Stomach smooth muscle (tissue), 2 donors: Measurements from ENCODE around the gene SMARCA2.

Source experiments
- H3K27ac ChIP-seq: one replicate; pipeline ENCODE4 v1.7.0; 2013; ENCODE audit warnings: mild to moderate bottlenecking, low read length, inconsistent platforms
- H3K27me3 ChIP-seq, 2 donors: one replicate each; pipeline ENCODE4 v1.7.0; 2013; ENCODE audit warnings: low read length in 2 of 2; ENCODE audit not compliant: insufficient read depth in 2 of 2, control insufficient read depth in 1 of 2
- H3K36me3 ChIP-seq, 2 donors: one replicate each; pipeline ENCODE4 v1.7.0; 2013; ENCODE audit warnings: low read length in 2 of 2; ENCODE audit not compliant: control insufficient read depth in 2 of 2, insufficient read depth in 2 of 2
- H3K4me1 ChIP-seq: one replicate; pipeline ENCODE4 v1.7.0; 2013; ENCODE audit warnings: low read length; ENCODE audit not compliant: control insufficient read depth, insufficient read depth
- H3K4me3 ChIP-seq, 2 donors: one replicate each; pipeline ENCODE4 v1.7.0; 2013; ENCODE audit warnings: low read length in 2 of 2
- H3K9ac ChIP-seq, 2 donors: one replicate each; pipeline ENCODE4 v1.7.0; 2013; ENCODE audit warnings: low read length in 2 of 2, mild to moderate bottlenecking in 1 of 2
- H3K9me3 ChIP-seq, 2 donors: one replicate each; pipeline ENCODE4 v1.7.0; 2013; ENCODE audit warnings: low read length in 2 of 2; ENCODE audit not compliant: control insufficient read depth in 2 of 2
- donor health status: healthy.
- donor health status: Pancreatic carcinoma.

SMARCA2 gene

GRCh38 chr9:2173170-2173569 lies 158.0 kb downstream of the SMARCA2 start:
- Histone ChIP-seq H3K36me3 (peaks cover 12 to 23% of the 10 kb centered on the region in 2 donors), H3K9me3 (no peaks in the 10 kb centered on the region), H3K4me3 (no peak overlapping the region), H3K27ac (no peak overlapping the region), H3K4me1 (no peaks in the 10 kb centered on the region), H3K9ac (no peak overlapping the region), H3K27me3 (no peaks in the 10 kb centered on the region)

GRCh38 chr9:2173861-2174260 lies 158.7 kb downstream of the SMARCA2 start:
- no peaks in the 10 kb centered on the region for H3K9me3 ChIP-seq

DNA sequence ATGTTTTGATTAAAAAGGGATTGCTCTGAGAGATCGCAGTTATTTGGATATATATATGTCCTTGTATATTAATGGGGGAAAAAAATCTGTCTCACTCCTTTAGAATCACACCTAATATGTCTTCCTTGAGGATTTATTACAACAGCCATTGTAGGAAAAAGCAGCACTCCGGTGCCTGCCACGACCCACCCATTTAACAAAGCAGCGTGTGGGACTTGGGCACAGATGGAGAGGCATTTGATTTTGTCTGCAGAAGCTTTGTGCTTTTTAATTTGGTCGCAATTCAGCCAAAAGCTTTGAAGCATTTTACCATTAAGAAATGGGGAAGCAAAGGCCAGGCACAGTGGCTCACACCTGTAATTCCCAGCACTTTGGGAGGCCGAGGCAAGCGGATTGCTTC lies 159.2 kb downstream of the SMARCA2 start:
- H3K36me3 ChIP-seq = peaks cover 12 to 21% of the 10 kb centered on the region in 2 donors
- no peaks in the 10 kb centered on the region for H3K27me3 ChIP-seq
- no peaks in the 10 kb centered on the region for H3K4me1 ChIP-seq
- no peaks in the 10 kb centered on the region for H3K9me3 ChIP-seq
- no peak overlapping the region for H3K4me3 ChIP-seq
- H3K9ac ChIP-seq = no peak overlapping the region
- no peak overlapping the region for H3K27ac ChIP-seq

More at GRCh38 chr9:2173861-2174260, 158.7 kb downstream of the SMARCA2 start:
- no peak overlapping the region for H3K27ac ChIP-seq
- H3K36me3 ChIP-seq = peaks cover 12 to 24% of the 10 kb centered on the region in 2 donors
- H3K4me3 ChIP-seq = no peak overlapping the region
- no peaks in the 10 kb centered on the region for H3K4me1 ChIP-seq
- no peak overlapping the region for H3K9ac ChIP-seq
- H3K27me3 ChIP-seq = no peaks in the 10 kb centered on the region

- no peaks in the 10 kb centered on the region for H3K4me1 ChIP-seq
- H3K9me3 ChIP-seq = no peaks in the 10 kb centered on the region
- peaks cover 12 to 21% of the 10 kb centered on the region in 2 donors for H3K36me3 ChIP-seq
- H3K27ac ChIP-seq = no peak overlapping the region
- H3K27me3 ChIP-seq = no peaks in the 10 kb centered on the region
- no peak overlapping the region for H3K9ac ChIP-seq
- no peak overlapping the region for H3K4me3 ChIP-seq
Observed at GRCh38 chr9:2174911-2175310, 159.8 kb downstream of the SMARCA2 start.

DNA sequence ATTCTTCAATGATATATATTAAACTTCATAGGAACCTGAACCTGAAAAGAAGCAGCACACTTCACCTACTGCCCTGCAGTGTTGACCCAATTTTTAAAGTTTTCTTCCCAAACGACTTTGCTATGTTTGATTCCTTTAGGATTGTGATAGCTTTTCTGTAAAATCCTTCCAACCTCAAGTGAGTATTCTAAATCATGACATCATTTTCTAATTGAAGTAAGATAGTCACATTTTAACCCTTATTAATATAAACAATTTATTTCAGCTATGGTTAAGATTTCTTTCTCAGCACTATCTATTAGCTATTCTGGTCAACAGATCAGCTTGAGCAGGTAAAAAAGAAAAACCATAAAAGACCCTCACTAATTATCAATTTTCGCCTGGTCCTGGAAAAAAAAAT lies 162.0 kb downstream of the SMARCA2 start:
- Histone ChIP-seq H3K4me3 (no peak overlapping the region), H3K9ac (no peak overlapping the region), H3K27me3 (no peaks in the 10 kb centered on the region), H3K9me3 (no peaks in the 10 kb centered on the region), H3K36me3 (peaks cover 7 to 11% of the 10 kb centered on the region in 2 donors), H3K27ac (no peak overlapping the region), H3K4me1 (no peaks in the 10 kb centered on the region)

- H3K27me3 ChIP-seq = no peaks in the 10 kb centered on the region
- no peak overlapping the region for H3K27ac ChIP-seq
- no peak overlapping the region for H3K9ac ChIP-seq
- peaks cover 0 to 9% of the 10 kb centered on the region in 2 donors for H3K36me3 ChIP-seq
- H3K4me1 ChIP-seq = no peaks in the 10 kb centered on the region
- no peak overlapping the region for H3K4me3 ChIP-seq
- no peaks in the 10 kb centered on the region for H3K9me3 ChIP-seq
Observed at GRCh38 chr9:2178034-2178734, 163.0 kb downstream of the SMARCA2 start.

DNA sequence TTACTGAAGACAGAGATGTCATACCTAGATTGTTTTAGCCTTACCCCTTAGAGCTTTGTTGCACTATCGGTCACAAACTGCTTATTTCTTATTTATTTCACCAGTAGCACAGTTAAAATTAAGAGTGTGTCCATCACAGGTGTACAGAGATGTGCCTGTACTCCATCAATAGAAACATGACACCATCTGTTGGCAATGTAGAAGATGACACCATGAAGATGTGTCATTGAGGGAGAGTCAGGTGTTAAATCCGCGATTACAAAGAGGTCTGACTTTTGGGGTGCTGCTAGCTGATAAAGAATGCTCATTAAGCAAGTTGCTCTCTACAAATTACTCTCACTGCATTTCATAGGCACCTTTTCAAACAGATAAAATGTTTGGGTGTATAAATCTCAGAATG lies 164.4 kb downstream of the SMARCA2 start:
- H3K4me1 ChIP-seq = no peaks in the 10 kb centered on the region
- no peak overlapping the region for H3K27ac ChIP-seq
- no peaks in the 10 kb centered on the region for H3K9me3 ChIP-seq
- H3K36me3 ChIP-seq = peaks cover 6 to 10% of the 10 kb centered on the region in 2 donors
- H3K9ac ChIP-seq = no peak overlapping the region
- H3K4me3 ChIP-seq = no peak overlapping the region
- H3K27me3 ChIP-seq = no peaks in the 10 kb centered on the region

GRCh38 chr9:2180154-2180553 lies 165.0 kb downstream of the SMARCA2 start:
- Histone ChIP-seq H3K36me3 (peaks cover 6 to 12% of the 10 kb centered on the region in 2 donors), H3K4me1 (no peaks in the 10 kb centered on the region), H3K9me3 (no peaks in the 10 kb centered on the region), H3K27ac (no peak overlapping the region), H3K9ac (no peak overlapping the region), H3K4me3 (no peak overlapping the region), H3K27me3 (no peaks in the 10 kb centered on the region)

- H3K27ac ChIP-seq = no peak overlapping the region
- no peaks in the 10 kb centered on the region for H3K4me1 ChIP-seq
- H3K9me3 ChIP-seq = no peaks in the 10 kb centered on the region
- H3K9ac ChIP-seq = no peak overlapping the region
- no peak overlapping the region for H3K4me3 ChIP-seq
- peaks cover 11 to 13% of the 10 kb centered on the region in 2 donors for H3K36me3 ChIP-seq
- H3K27me3 ChIP-seq = no peaks in the 10 kb centered on the region
Observed at GRCh38 chr9:2180704-2181103, 165.6 kb downstream of the SMARCA2 start.

DNA sequence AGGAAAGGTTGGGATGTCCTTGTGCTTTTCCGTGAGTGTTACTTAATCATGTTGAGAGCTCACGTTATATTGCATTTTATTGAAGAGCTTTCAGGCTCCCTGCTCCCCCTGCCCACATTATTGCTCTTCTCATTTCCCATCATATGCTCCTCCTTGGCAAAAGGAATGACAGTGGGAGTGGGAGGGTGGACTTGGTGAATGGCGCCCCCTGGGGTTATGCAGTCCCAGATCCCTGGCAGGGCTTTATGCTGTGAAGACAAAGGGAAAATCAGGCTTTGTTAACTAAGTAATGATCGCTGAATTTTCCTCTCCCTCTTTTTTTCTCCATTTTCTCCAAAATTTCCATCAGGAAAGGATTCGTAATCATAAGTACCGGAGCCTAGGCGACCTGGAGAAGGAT lies 166.6 kb downstream of the SMARCA2 start:
- H3K9me3 ChIP-seq = no peaks in the 10 kb centered on the region

DNA sequence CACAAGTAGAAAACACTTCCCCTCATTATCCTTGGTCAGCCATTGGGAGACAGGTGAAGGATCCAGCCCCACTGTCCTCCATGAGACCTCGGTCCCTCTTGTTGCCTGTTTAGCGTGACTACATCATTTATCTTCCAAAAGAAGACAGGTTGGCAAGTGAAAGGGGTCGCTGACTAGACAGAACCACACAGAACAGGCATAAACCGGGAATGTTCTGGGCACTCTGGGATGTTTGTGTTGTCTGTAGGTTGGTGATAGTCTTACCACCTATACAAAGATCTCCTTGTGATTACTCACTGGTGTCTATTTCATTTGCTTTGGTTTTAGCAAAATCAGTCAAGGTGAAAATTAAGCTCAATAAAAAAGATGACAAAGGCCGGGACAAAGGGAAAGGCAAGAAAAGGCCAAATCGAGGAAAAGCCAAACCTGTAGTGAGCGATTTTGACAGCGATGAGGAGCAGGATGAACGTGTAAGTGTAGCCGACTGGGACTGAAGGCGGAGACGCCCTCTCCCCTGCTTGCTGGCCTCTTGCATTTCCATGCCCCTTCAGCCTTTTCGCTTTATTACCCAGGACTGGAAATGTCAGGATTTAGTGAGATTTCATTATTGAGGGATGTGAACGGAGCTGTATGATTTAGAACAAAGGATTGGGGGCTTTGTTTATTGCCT lies 175.9 kb downstream of the SMARCA2 start:
- Histone ChIP-seq H3K9ac (no peak overlapping the region), H3K4me3 (no peak overlapping the region), H3K4me1 (no peaks in the 10 kb centered on the region), H3K27me3 (no peaks in the 10 kb centered on the region), H3K36me3 (peaks cover 34 to 40% of the 10 kb centered on the region in 2 donors), H3K27ac (no peak overlapping the region), H3K9me3 (no peaks in the 10 kb centered on the region)

More for the DNA sequence above, 166.6 kb downstream of the SMARCA2 start:
- no peaks in the 10 kb centered on the region for H3K27me3 ChIP-seq
- H3K4me3 ChIP-seq = no peak overlapping the region
- peaks cover 18 to 22% of the 10 kb centered on the region in 2 donors for H3K36me3 ChIP-seq
- H3K27ac ChIP-seq = no peak overlapping the region
- H3K9ac ChIP-seq = no peak overlapping the region
- H3K4me1 ChIP-seq = no peaks in the 10 kb centered on the region
